GM18499 (cell line): ENCODE measurements around the gene PDGFRB.

ENCODE experiments used
- ATAC-seq: cut with Tn5 transposase; IDR thresholded peaks from one replicate; pipeline ENCODE4 v1.9.1; 2021; ENCODE audit warnings: moderate number of reproducible peaks; ENCODE audit not compliant: insufficient read depth, unreplicated experiment

PDGFRB gene

GRCh38 chr5:150183436-150183835 is 27.8 kb upstream of the PDGFRB start:
- ATAC-seq: no peak

GRCh38 chr5:150182774-150183173 is 27.1 kb upstream of the PDGFRB start:
- ATAC-seq: no peak

DNA sequence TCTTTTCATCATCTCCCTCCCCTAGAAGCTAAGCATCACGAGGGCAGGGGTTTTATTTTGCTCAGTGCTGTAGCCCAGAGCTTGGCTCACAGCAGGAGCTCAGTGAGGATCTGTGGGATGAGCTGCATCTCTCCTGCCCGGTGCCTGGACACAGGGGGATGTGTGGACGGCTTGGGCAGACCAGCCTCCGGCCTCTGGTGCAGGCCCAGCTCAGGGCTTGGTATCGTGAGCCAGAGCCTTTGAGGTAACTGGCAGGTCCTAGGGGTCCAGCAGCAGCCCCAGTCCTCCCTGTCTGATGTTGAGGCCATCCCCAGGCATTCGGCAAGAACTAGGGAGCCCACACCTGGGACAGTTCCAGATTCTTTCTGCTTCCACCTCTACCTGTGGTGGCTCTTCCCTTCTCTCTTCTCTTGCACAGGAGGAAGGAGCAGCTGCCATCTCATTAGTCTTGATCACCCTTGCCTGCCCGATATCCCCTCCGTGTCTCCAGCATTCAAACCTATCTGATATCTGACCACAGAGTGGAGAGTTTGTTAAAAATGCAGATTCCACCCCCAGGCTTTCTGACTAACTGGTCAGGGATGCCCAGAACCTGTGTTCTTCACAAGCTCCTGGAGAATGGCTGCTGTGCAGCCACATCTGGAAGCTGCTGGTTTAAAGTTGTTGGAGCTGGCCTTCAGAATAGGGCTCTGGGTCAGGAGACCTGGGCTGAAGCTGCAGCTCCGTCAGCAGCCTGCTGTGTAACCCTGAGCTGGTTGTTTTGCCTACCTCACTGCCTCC is 26.3 kb upstream of the PDGFRB start:
- ATAC-seq: no peak

DNA sequence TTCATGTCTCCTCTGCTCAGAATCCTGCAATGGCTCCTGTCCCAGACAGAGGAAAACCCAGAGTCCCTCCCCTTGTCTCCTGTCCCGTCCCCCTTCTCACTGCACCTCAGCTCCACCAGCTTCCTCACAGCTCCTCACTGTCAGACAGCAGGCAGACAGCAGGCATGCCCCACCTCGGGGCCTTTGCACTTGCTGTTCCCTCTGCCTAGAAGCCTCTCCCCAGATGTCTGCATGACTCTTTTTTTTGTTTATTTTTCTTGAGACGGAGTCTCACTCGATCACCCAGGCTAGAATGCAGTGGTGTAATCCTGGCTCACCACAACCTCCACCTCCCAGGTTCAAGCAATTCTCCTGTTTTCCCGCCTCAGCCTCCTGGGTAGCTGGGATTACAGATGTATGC is 25.4 kb upstream of the PDGFRB start:
- ATAC-seq: no peak

DNA sequence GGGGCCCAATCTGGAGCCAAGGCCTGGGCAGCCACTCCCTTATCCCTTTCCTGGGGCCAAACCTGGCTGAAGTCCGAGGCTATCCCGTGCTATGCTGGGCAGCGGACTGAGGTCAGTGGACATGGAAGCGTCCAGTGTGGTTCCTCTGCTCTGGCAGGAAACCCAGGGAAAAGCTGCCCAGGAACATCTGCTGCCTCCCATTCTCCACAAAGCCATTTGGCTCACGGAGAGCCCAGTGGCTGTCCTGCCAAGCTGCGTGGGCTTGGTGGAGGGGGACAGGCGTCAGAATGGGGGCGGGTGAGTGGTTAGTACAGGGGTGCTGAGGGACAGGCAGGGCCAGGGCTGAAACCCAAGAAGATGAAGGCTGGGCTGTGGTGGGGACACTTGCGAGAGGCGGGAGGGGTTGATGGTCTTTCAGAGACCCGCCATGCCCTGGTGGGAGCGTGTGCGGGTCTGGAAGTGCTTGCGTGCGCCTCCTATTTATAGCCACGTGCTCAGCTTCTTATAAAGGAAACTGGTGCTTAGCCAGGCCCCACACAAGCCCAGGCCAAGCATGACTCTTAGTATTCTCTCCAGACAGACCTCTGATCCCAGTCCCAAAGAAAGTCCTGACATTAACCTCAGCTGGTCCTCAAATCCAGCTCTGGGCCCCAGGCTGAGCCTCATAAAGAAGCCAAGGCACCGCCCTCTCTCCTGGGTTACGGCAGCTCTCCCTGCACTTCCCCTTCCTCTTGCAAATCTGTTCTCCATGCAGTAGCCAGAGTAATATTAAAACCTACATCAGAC is 24.8 kb upstream of the PDGFRB start:
- ATAC-seq: no peak

DNA sequence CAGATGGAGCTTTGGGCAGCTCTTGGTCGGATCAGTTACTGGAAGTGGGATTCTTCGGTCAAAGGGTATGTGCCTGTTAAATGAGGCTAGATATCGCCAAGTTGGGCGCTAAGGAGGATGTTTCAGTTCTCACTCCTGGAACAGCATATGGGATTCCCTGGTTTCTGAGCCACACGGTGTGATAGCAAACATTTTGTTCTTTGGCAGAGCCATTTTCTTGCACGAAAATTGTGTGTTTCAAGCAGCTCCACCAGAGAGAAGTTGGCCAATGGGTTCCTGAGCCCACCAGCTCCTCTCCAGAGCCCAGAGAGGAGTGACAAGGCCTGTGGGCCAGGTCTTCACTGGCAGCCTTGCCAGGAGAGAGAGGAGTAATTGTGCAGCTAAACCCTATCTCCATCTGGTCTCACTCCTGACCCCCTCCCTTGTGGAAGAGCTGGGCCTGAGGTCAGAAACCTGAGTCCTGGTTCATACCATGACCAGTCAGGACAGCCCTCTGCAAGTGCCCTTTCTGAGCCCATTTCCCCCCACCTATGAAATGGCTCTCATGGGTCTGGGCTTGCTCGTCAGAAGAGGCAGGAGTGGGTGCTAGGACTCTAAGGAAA is 23.5 kb upstream of the PDGFRB start:
- ATAC-seq: no peak

DNA sequence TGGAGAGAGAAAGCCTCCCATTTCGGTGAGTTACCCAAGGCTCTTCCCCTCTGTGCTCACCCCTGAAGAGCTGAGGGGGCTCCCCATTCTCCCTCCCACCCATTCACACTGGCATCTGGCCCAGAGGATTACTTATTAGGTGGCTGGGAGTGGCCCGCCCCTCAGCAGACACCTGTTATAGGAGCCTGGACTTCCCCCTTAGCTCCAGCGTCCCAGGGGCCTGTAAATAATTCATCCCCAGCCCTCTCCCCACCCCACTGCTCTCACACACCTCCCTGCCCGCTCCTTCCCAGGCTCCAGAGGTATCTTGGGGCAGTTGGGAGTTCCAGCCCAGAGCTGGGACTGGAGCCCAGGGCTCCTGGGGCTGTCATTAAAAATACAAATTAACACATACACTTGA is 22.6 kb upstream of the PDGFRB start:
- ATAC-seq: no peak

- ATAC-seq: no peak
Measured at GRCh38 chr5:150177721-150178120, 22.1 kb upstream of the PDGFRB start.

DNA sequence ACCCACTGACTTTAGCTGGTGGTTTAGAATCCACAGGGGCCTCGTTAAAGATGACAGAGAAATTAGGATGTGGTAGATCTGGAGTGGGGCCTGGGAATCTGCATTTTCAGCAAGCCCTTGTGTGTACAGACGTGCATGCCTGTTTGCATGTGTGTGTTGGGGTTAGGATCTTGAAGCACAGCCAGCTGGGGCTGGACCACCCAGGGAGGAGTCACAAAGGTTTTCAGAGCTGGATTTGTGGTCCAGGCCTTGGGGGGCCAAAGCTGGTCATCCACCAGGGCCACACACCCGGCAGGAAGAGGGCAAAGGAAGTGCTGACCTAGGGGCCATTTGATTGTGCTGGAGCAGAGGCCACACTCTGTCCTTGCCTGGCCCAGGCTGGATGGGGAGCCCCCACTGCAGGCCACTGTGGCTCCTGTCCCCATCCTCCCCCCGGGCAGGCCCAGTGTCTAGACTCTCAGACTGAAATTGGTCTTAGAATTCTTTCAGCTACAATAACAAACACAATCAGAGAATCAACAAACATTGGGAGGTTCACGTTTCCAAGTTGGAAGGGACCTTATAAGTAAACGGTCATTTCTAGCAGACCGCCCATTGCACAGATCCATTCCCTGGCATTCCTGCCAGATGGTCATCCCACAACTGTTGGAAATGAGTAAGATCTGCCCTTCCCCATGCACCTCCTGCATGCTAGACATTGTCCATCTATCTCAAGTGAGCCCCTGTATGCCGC is 21.3 kb upstream of the PDGFRB start:
- no peak for ATAC-seq

- ATAC-seq: no peak
Measured at GRCh38 chr5:150175536-150175935, 19.9 kb upstream of the PDGFRB start.

DNA sequence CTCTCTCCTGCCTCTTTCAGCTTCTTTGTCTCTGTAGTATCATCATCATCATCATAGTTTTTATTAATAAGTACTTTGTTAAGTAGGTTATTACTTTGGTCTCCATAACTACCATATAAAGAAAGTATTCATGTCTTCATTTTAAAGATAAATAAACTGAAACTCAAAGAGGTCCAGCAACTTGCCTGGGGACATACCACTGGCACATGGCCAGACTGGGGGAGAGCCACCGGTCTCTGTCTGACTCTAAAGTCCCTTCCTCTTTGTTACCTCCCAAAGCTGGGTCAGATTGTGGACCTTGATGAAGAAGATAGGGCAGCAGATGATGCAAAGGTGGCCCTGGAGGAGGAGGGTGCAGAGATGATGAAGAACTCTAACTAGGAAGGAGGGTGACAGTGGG is 19.4 kb upstream of the PDGFRB start:
- ATAC-seq: no peak

DNA sequence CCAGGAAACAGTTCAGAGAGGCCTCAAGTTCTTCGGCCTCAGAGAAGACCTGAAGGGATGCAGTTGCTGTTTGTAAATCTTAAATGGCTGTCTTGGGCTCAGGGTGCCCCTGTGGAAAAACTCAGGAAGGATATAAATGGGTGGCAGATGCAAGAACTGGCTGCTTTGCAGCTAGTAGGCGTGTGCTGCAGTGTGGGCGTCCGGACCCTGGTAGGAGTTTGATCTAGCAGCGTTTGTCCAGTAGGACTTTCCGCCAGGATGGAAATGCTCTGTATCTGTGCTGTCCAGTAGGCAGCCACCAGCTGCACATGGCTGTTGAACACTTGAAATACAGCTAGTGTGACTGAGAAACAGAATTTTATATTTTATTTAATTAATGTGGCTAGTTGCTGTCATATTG is 18.6 kb upstream of the PDGFRB start:
- ATAC-seq: no peak

- ATAC-seq: no peak
Measured at GRCh38 chr5:150173161-150173560, 17.5 kb upstream of the PDGFRB start.

- ATAC-seq: no peak
Measured at GRCh38 chr5:150172556-150172955, 16.9 kb upstream of the PDGFRB start.

DNA sequence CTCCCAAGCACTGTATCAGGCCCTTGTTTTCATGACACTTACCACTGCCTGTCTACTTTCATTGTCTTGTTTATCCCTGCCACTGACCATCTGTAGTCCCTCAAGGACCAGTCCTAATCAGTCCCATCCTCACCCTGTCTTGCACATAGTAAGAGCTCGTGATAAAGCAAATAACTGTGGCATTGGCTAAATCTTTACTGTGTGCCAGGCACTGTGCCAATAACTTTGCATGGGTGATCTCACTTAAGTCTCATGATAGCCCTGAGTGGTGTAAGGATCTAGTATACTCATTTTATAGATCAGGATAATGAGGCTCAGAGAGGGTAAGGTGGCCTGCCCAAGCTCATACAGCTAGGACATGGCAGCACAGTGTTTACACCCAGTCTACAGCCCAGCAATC is 16.5 kb upstream of the PDGFRB start:
- ATAC-seq: no peak

DNA sequence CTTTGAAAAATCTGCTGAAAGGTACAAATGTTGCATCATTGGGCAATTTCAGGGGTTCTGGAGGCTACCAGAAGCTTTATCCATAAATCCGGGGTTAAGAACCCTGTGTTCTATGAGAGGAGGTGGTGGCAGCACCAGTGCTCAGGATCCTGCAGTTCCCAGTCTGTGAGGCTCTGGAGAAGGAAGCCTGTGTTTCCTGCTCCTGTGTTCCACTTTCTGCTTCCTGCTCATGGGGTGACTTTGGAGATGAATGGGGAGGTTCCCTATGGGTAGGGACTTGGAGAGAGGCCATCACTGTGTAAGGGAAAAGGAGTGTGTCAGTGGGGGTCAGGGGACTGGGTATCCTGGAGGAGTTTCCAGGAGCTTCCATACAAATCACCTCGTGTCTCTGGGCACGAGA is 13.2 kb upstream of the PDGFRB start:
- ATAC-seq: no peak

DNA sequence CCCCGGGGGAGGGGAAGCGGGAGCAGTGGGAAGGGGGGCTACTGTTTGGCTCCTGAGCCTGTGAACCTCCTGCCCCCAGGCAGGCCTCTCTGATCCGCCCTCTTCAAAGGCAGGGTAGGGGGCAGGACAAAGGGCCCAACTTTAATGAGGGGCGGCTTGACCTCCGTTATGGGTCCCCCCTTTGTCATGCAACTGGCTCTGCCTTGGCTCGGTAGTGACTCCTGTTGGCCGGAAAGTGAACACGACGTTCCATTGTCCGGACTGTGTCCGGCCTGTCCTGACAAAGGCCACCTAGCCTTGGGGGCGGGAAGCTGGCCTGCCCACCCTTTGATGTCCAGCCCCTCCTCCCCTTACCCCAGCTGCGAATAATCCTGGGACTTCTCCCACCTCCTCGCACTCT is 12.3 kb upstream of the PDGFRB start:
- ATAC-seq: no peak

GRCh38 chr5:150167512-150167850 is 11.8 kb upstream of the PDGFRB start:
- ATAC-seq: no peak

DNA sequence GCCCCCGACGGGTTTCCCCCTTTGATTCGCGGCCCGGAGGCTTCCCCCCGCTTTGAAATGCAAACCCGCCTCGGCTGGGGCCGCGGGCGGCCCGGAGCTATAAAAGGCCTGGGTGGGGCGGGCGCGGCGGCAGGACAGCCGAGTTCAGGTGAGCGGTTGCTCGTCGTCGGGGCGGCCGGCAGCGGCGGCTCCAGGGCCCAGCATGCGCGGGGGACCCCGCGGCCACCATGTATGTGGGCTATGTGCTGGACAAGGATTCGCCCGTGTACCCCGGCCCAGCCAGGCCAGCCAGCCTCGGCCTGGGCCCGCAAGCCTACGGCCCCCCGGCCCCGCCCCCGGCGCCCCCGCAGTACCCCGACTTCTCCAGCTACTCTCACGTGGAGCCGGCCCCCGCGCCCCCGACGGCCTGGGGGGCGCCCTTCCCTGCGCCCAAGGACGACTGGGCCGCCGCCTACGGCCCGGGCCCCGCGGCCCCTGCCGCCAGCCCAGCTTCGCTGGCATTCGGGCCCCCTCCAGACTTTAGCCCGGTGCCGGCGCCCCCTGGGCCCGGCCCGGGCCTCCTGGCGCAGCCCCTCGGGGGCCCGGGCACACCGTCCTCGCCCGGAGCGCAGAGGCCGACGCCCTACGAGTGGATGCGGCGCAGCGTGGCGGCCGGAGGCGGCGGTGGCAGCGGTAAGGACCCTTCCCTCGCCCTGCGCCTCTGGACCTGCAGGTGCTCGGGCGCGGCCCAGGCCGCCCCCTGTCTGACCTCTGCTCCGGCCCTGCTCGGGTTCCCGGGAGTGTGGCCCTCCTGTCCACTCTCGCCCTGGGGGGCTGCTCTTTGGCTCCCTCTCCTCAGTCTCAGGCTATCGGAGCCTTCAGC is 11.2 kb upstream of the PDGFRB start, which contains the start of gene CDX1:
CDX1 (plus strand) TSS at position 129 of the 862 bp plus-strand sequence; CDS start at position 228, 99 bp downstream.
- no peak for ATAC-seq
